T-cell (primary cell): ENCODE measurements around the gene INPP5D. TPM values are rescaled to one million over a fixed set of nuclear protein-coding genes. Genes with fewer than 3 reads are reported as not detected.
A peak's percentile ranks its signal among the peaks of the same experiment; 100 is the strongest.

Experiments used
- ATAC-seq, 4 experiments: fragments of 200-7000 bp in 3 of 4; fragments of 150-1000 bp in 1 of 4; cut with Tn5 transposase; replicated peaks in 1 of 4; 1 replicate in 3 of 4; 2 replicates in 1 of 4; pipeline ENCODE4 v1.10.0; 2021; ENCODE audit warnings: moderate library complexity in 3 of 4, mild to moderate bottlenecking in 2 of 4, moderate number of reproducible peaks in 1 of 4
- CTCF ChIA-PET, 2 donors: fragments of 300-600 bp; sonication (Branson Sonifier 250); formaldehyde crosslinking; loops; one replicate each; lab custom pipeline; 2022; ENCODE audit warnings: antibody characterized with exemption in 2 of 2; lab: Charles Lee
- POLR2A ChIA-PET, 2 donors: fragments of 300-600 bp; sonication (Branson Sonifier 250); formaldehyde crosslinking; loops; one replicate each; lab custom pipeline; 2022; ENCODE audit warnings: antibody characterized with exemption in 2 of 2; lab: Charles Lee
- DNase-seq, 35 experiments: peaks; one replicate each; pipeline versions ENCODE4 v3.0.0 to v3.0.0-alpha.2; 2013 to 2023
- H3K27ac ChIP-seq: one replicate; pipeline ENCODE4 v1.5.1; 2013; ENCODE audit warnings: low read length
- H3K27me3 ChIP-seq, 2 experiments: replicated peaks in 1 of 2; 1 replicate in 1 of 2; 2 replicates in 1 of 2; pipeline versions ENCODE4 v1.6.1 to v1.7.0; 2013; ENCODE audit warnings: low read length in 1 of 2, mixed read lengths in 1 of 2; ENCODE audit not compliant: control insufficient read depth in 2 of 2, insufficient read depth in 2 of 2; ENCODE audit errors: extremely low read depth in 1 of 2
- H3K36me3 ChIP-seq, 2 donors: 1 replicate in 1 of 2; 2 replicates in 1 of 2; pipeline versions ENCODE4 v1.6.1 to v1.7.0; 2013; ENCODE audit warnings: low read length in 1 of 2; ENCODE audit not compliant: control insufficient read depth in 2 of 2, insufficient read depth in 1 of 2; ENCODE audit errors: extremely low read depth in 1 of 2
- H3K4me1 ChIP-seq, 2 experiments: 1 replicate in 1 of 2; 2 replicates in 1 of 2; pipeline versions ENCODE4 v1.6.1 to v1.7.0; 2013; ENCODE audit warnings: low read length in 2 of 2, mixed read lengths in 1 of 2; ENCODE audit not compliant: insufficient read depth in 2 of 2, control insufficient read depth in 1 of 2; ENCODE audit errors: extremely low read depth in 1 of 2
- H3K4me3 ChIP-seq, 2 donors: 1 replicate in 1 of 2; 2 replicates in 1 of 2; pipeline versions ENCODE4 v1.5.1 to v1.7.0; 2013; ENCODE audit warnings: mild to moderate bottlenecking in 2 of 2, low read length in 1 of 2, moderate library complexity in 1 of 2; ENCODE audit not compliant: control insufficient read depth in 1 of 2; ENCODE audit errors: extremely low read depth in 1 of 2
- H3K9me3 ChIP-seq: 2 replicates; pipeline ENCODE4 v1.7.0; 2013
- H3K27ac Mint-ChIP-seq, 2 donors: one replicate each; pipeline ENCODE4 v1.8.0; 2020 to 2021; ENCODE audit warnings: mild to moderate bottlenecking in 2 of 2, mixed read lengths in 2 of 2
- H3K27me3 Mint-ChIP-seq, 2 donors: one replicate each; pipeline ENCODE4 v1.8.0; 2021 to 2022; ENCODE audit warnings: mixed read lengths in 2 of 2
- H3K36me3 Mint-ChIP-seq: one replicate; pipeline ENCODE4 v1.8.0; 2021; ENCODE audit warnings: mixed read lengths
- H3K4me1 Mint-ChIP-seq, 3 donors: one replicate each; pipeline ENCODE4 v1.8.0; 2020 to 2022; ENCODE audit warnings: mixed read lengths in 3 of 3, mild to moderate bottlenecking in 1 of 3
- H3K4me3 Mint-ChIP-seq, 3 donors: one replicate each; pipeline ENCODE4 v1.8.0; 2020 to 2022; ENCODE audit warnings: mild to moderate bottlenecking in 3 of 3, mixed read lengths in 3 of 3, moderate library complexity in 3 of 3
- H3K9me3 Mint-ChIP-seq, 3 donors: one replicate each; pipeline ENCODE4 v1.8.0; 2020 to 2022; ENCODE audit warnings: mixed read lengths in 3 of 3
- WGBS: methylation state at CpG from one replicate; pipeline ENCODE4 v1.1.5; 2013; ENCODE audit warnings: missing lambda C conversion rate; ENCODE audit not compliant: insufficient coverage; 5-methylcytosine and 5-hydroxymethylcytosine counted together
- total RNA-seq, 35 experiments: library from RNA in 6 of 35; stranded (reverse) in 6 of 35; fragments of 120-200 nt in 1 of 35; gene quantifications; one replicate each; pipeline versions ENCODE4 v1.2.1 to v1.2.4 and lab custom pipeline; 2013 to 2026

The INPP5D gene
- total RNA-seq, 5 donors from 2014 or later (not counting 1 experiment from before 2014, with no cell fraction given): 108 to 216 (median 135) TPM

DNA sequence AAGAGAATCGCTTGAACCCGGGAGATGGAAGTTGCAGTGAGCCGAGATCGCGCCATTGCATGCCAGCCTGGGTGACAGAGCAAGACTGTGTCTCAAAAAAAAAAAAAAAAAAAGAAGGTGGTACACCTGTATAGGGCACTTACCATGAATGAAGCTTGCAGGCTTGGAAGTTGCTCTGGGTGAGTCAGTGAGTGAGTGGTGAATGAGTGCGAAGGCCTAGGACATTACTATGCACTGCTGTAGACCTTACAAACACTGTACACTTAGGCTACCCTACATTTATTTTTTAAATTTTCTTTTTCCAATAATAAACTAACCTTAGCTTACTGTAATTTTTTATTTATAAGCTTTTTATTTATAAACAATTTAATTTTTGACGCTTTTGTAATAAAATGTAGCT is 113.0 kb downstream of the INPP5D start:
- Mint-ChIP-seq H3K4me3 (no peak overlapping the region), H3K27ac (no peak overlapping the region), H3K27me3 (no peaks in the 10 kb centered on the region), H3K9me3 (no peaks in the 10 kb centered on the region), H3K4me1 (peaks cover 0 to 8% (median 3%) of the 10 kb centered on the region in 3 donors), H3K36me3 (peaks cover 47% of the 10 kb centered on the region)
- H3K4me3 ChIP-seq: no peak overlapping the region
- no peaks in the 10 kb centered on the region for H3K9me3 ChIP-seq
- DNase-seq (no peak), ATAC-seq (no peak)
- peaks cover 28 to 88% of the 10 kb centered on the region in 2 donors for H3K36me3 ChIP-seq
- no peaks in the 10 kb centered on the region for H3K4me1 ChIP-seq
- no peak overlapping the region for H3K27ac ChIP-seq
- ChIA-PET POLR2A (interaction anchor here (0.6 kb wide), 2 partner anchors 11 to 102 kb away, joined by 3 read pairs; no protein-coding TSS in a partner anchor), CTCF (interaction anchor here in 1 of 2 donors (0.6 kb wide), 3 partner anchors 12 to 231 kb away, joined by 3 to 6 read pairs (median 4); no protein-coding TSS in a partner anchor)
- H3K27me3 ChIP-seq: no peaks in the 10 kb centered on the region
- WGBS: 100% methylated on average over 5 of the region's 7 CpGs

DNA sequence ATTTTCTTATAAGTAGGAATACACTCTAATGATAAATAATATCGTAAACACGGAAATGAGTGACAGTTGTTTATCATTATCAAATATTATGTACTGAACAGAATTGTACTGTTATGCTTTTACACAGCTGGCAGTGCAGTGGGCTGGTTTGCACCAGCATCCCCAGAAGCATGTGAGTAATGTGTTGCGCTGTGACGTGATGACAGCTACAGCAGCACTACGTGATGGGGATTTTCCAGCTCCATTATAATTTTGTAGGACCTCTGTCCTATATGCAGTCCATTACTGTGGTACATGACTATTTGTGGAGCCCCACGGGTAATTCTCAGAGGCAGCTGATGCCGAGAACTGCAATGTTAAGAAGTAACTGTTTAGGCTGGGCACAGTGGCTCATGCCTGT is 114.0 kb downstream of the INPP5D start:
- H3K27me3 ChIP-seq: no peaks in the 10 kb centered on the region
- Mint-ChIP-seq H3K9me3 (no peaks in the 10 kb centered on the region), H3K27me3 (no peaks in the 10 kb centered on the region), H3K4me3 (no peak overlapping the region), H3K27ac (no peak overlapping the region), H3K4me1 (peaks cover 0 to 12% (median under 1%) of the 10 kb centered on the region in 3 donors), H3K36me3 (peaks cover 48% of the 10 kb centered on the region)
- ATAC-seq (no peak), DNase-seq (no peak)
- no peaks in the 10 kb centered on the region for H3K9me3 ChIP-seq
- peaks cover 27 to 88% of the 10 kb centered on the region in 2 donors for H3K36me3 ChIP-seq
- no peak overlapping the region for H3K27ac ChIP-seq
- WGBS: 97% methylated on average over 5 of the region's 7 CpGs
- no peak overlapping the region for H3K4me3 ChIP-seq
- ChIA-PET POLR2A (interaction anchor here in 1 of 2 donors (0.6 kb wide), 1 partner anchor 96 kb away, joined by 5 read pairs; no protein-coding TSS in a partner anchor), CTCF (interaction anchor here in 1 of 2 donors (0.7 kb wide), 1 partner anchor 103 kb away, joined by 10 read pairs; no protein-coding TSS in a partner anchor)
- no peaks in the 10 kb centered on the region for H3K4me1 ChIP-seq

DNA sequence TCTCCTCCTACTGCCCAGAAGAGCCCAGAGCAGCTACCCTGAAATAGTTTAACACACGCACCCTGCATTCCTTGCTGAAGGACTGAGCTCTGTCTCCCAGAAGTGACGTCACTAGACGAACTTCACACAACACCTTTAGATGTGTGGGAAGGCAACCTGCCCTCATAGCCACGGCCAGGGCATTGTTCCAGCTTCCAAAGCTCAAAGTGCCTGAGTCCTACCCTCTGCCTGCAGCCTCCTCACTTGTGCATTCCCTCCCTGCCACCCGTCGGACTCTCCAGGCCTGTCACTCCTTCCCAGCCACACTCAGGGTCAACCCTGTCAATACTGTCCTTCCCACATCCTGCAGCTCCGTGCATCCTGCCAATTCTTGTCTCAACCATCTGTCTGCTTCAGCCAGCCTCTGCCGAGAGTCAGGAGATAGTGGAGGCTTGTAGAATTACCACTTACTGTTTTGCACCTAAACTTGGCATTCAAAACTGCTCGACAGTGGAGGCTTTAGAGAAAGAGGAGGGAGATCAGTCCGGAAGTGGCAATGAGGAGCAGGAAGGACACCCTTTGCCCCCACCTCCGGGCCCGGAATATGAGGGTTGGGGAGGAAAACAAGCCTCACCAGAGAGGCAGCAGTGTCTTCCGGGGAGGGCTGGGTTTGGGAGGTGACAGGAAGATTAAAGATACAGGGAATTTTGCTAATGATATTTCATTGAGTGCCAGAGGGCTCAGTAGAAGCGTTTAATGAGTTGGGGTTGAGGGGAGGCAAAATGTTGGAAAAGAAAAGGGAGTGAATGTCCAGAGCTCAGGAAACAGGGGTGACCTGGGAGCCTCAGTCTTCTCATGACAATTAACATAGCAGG is 119.1 kb downstream of the INPP5D start:
- Mint-ChIP-seq H3K4me3 (no peak overlapping the region), H3K4me1 (peaks cover 0 to 13% (median 2%) of the 10 kb centered on the region in 3 donors), H3K27ac (peak overlapping the region; percentile 46 to 70), H3K36me3 (peaks cover 60% of the 10 kb centered on the region), H3K9me3 (no peaks in the 10 kb centered on the region), H3K27me3 (no peaks in the 10 kb centered on the region)
- H3K4me3 ChIP-seq: no peak overlapping the region
- CTCF ChIA-PET: no interaction called here
- 89% methylated on average over 9 of the region's 14 CpGs for WGBS
- POLR2A ChIA-PET: interaction anchor here in 1 of 2 donors (0.6 kb wide), 1 partner anchor 9 kb away, joined by 3 read pairs; no protein-coding TSS in a partner anchor
- DNase-seq: no peak
- H3K27me3 ChIP-seq: no peaks in the 10 kb centered on the region
- no peak overlapping the region for H3K27ac ChIP-seq
- no peak for ATAC-seq
- H3K9me3 ChIP-seq: no peaks in the 10 kb centered on the region
- H3K4me1 ChIP-seq: no peaks in the 10 kb centered on the region
- peaks cover 31 to 89% of the 10 kb centered on the region in 2 donors for H3K36me3 ChIP-seq

DNA sequence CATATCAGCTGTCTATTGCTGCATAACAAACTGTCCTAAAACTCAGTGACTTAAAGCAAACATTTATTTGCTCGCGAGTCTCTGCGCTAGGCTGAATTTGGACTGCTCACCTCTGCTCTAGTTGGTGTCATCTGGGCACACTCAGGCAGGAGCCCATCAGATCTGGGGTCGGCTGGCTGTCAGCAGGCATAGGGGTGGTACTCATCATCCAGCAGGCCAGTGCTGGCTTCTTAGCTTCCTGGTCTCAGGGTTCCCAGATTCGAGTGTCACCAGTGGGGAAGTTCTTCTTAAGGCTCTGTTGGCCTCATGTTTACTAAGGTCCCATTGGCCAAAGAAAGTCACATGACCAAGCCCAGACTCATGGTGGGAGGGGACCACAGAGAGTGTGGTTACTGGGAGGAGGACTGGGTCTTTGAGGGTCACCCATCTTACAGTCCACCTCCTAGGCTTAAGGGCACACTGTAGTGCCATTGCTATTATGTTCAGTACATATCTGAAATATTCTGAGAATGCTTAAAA is 119.8 kb downstream of the INPP5D start:
- Histone ChIP-seq H3K4me1 (no peaks in the 10 kb centered on the region), H3K27me3 (no peaks in the 10 kb centered on the region), H3K27ac (no peak overlapping the region), H3K4me3 (no peak overlapping the region), H3K9me3 (no peaks in the 10 kb centered on the region), H3K36me3 (peaks cover 31 to 89% of the 10 kb centered on the region in 2 donors)
- ChIA-PET POLR2A (no interaction called here), CTCF (no interaction called here)
- Mint-ChIP-seq H3K36me3 (peaks cover 67% of the 10 kb centered on the region), H3K4me1 (peaks cover 0 to 13% (median 2%) of the 10 kb centered on the region in 3 donors), H3K9me3 (no peaks in the 10 kb centered on the region), H3K4me3 (no peak overlapping the region), H3K27ac (peak overlapping the region; percentile 75 to 83), H3K27me3 (no peaks in the 10 kb centered on the region)
- peak in 1 of 4 experiments; percentile 26 for ATAC-seq
- WGBS: 88% methylated on average over 5 of the region's 5 CpGs
- no peak for DNase-seq

DNA sequence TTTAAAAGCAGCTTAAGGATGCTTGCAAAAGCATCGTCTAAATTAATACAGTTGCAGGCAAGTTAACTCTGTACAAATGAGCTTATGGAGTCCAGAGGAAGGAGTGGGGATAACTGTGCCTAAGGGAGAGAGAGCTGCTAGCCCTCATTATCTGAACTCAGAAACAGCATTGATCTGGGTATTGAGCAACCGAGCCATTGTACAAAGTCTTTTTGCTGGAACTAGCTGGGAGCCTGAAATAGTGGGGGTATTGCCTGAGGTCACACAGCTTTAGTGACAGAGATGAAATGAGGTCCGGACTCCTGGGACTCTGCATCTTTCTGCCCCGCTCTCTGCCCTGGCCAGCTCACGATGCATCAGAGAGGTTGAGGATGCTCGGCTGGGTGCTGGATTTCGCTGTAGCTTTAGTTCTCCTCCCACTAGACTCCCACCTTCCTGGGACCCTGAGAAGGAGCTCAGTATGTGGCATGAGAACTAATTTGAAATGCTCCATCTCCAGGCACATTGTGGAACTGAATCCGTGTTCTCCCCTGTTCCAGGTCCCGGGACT is 123.8 kb downstream of the INPP5D start:
- H3K27me3 ChIP-seq: no peaks in the 10 kb centered on the region
- Mint-ChIP-seq H3K4me3 (no peak overlapping the region), H3K27ac (peak overlapping the region in 1 of 2 donors; percentile 39), H3K27me3 (no peaks in the 10 kb centered on the region), H3K36me3 (peaks cover 80% of the 10 kb centered on the region), H3K9me3 (no peaks in the 10 kb centered on the region), H3K4me1 (peaks cover 0 to 3% (median 2%) of the 10 kb centered on the region in 3 donors)
- POLR2A ChIA-PET: no interaction called here
- WGBS: 89% methylated on average over 4 of the region's 9 CpGs
- ATAC-seq: no peak
- CTCF ChIA-PET: interaction anchor here in 1 of 2 donors (0.6 kb wide), 1 partner anchor 858 kb away, joined by 3 read pairs; no protein-coding TSS in a partner anchor
- no peak for DNase-seq
- no peak overlapping the region for H3K27ac ChIP-seq
- no peaks in the 10 kb centered on the region for H3K9me3 ChIP-seq
- no peak overlapping the region for H3K4me3 ChIP-seq
- peaks cover 41 to 94% of the 10 kb centered on the region in 2 donors for H3K36me3 ChIP-seq
- no peaks in the 10 kb centered on the region for H3K4me1 ChIP-seq

DNA sequence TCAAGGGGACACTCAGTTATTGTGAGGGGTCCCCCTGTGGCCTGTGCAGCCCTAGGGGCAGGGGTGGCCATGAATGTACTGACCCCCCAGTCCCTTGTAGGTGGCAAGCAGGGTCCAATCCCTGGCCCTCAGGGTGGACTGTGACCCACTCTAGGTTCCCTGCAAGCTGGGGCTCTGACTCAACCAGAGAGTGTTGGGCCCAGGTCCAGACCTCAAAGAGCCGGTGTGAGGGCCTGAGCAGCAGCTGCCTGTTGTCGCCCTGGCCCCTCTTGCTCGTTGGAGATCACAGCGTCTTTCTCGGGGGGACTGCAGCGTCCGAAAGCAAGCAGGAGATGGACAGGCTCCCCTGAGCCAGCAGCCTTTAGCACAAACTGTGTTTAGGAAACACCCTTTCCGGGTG is 124.5 kb downstream of the INPP5D start:
- Mint-ChIP-seq H3K9me3 (no peaks in the 10 kb centered on the region), H3K36me3 (peaks cover 77% of the 10 kb centered on the region), H3K27me3 (no peaks in the 10 kb centered on the region), H3K4me3 (no peak overlapping the region), H3K27ac (no peak overlapping the region), H3K4me1 (peaks cover 0 to 2% (median 0%) of the 10 kb centered on the region in 3 donors)
- WGBS: 96% methylated on average over 8 of the region's 8 CpGs
- ATAC-seq (no peak), DNase-seq (no peak)
- Histone ChIP-seq H3K4me1 (no peaks in the 10 kb centered on the region), H3K27ac (no peak overlapping the region), H3K27me3 (no peaks in the 10 kb centered on the region), H3K9me3 (no peaks in the 10 kb centered on the region), H3K36me3 (peaks cover 40 to 94% of the 10 kb centered on the region in 2 donors), H3K4me3 (no peak overlapping the region)
- POLR2A ChIA-PET: interaction anchor here in 1 of 2 donors (0.7 kb wide), 1 partner anchor 66 kb away, joined by 3 read pairs; no protein-coding TSS in a partner anchor
- CTCF ChIA-PET: interaction anchor here in 1 of 2 donors (0.6 to 0.8 kb wide), 2 partner anchors 72 to 75 kb away, joined by 3 read pairs; no protein-coding TSS in a partner anchor
